Measurements from ENCODE around the gene DHRSX.
"Not testable (repeated sequence)": the region's sequence is repeated elsewhere in the genome, so short reads cannot be mapped to it uniquely, and the experiment has no call there.

The DHRSX gene

DNA sequence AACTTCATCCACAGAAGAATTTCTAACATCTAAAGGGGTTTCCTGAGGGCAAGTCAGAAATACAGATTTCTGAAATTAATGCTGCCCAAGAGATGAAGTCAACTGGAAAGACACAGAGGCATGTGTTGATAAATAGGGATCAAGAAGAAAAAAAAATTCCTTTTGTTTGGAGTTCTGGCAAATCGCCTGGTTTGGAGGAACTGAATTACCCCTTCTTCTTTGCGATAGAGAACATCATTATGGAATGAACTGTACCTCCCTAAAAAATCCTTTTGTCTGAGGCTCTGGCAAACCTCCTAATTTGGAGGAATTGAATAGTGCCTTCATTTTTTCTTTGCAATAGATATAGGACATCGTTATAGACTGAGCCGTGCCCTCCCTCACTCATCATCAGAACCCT is 200.9 kb downstream of the DHRSX start:
- no peak for DNase-seq

DNA sequence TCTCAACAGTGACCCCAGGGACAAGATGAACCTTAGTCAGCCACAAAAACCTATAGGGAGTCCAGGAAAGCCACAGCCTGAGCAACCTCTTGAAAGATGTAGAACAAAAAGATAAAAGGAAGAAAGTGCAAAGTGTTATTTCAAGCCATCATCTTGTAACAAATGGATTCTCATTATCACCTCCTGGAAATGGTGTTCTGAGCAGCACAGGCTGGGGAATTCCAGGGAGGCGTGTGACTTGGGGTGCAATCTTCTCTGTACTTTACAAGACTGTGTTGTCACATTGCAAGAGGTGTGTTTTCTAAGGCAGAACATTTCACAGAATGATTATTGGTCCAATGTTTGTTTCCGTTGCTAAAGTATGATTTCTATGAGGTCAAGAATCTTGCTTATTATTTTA is 214.0 kb downstream of the DHRSX start:
- DNase-seq, result no peak

DNA sequence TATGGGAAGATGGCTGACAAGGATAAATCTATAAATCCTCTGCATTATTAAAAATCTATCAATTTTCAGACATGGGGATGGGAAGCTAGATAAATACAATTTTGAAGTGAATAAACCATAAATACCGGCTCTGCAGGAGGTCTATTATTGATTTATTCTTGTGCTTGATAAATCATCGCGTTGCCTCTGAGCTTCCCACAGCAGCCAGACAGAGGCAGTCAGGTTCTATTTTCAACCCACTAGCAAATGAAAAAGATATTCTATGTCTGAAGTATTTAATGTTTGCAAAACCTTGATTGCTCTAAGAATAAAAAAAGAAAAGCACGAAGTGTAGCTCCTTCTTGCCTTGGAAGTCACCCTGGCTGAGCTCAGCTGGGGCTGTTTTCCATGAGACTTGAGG is 216.2 kb downstream of the DHRSX start:
- DNase-seq, result no peak

DNA sequence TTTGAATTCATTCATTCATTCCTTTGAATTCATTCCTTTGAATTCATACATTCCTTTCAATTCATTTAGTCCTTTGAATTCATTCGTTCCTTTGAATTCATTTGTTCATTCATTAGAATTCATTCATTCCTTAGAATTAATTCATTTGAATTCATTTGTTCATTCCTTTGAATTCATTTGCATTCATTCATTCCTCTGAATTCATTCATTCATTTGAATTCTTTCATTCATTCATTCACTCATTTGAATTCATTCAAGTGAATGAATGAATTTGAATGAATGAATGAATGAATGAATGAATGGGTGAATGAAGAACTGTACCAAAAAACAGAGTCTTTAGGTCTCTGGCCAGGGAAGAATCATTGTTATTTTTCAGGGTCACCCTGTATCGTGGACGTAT is 216.6 kb downstream of the DHRSX start:
- no peak for DNase-seq

DNA sequence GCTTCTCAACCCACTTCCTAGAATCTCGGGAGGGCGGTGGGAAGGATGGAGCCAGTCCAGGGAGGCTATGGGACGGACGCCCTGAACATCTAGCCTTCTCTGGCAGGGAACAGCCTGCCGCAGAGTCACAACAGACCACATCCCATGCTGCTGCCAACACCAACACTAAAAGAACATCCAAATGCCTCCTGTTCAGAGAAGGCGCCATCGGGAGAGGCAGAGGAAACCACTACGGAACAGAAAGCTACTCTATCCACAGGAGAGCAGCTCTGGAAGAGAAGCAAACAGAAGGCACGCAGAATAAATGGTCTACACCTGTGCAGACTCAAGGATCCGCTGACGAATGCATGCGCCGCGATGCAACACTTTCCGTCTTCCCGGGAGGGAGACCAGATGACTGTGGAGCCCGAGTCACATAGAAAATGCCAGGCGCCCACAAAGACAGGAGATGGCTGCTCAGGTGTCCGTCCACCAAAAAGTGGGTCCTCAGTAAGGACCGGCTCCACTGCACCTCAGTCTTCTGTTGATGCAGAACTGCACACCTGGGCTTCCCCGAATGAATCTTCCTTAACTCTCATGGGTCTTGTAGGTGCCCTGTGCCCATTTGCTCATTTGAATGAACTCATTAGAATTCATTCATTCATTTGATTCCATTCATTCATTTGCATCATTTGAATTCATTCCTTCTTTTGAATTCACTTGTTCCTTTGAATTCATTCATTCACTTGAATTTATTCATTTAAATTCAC is 217.5 kb downstream of the DHRSX start:
- no peak for DNase-seq

DNA sequence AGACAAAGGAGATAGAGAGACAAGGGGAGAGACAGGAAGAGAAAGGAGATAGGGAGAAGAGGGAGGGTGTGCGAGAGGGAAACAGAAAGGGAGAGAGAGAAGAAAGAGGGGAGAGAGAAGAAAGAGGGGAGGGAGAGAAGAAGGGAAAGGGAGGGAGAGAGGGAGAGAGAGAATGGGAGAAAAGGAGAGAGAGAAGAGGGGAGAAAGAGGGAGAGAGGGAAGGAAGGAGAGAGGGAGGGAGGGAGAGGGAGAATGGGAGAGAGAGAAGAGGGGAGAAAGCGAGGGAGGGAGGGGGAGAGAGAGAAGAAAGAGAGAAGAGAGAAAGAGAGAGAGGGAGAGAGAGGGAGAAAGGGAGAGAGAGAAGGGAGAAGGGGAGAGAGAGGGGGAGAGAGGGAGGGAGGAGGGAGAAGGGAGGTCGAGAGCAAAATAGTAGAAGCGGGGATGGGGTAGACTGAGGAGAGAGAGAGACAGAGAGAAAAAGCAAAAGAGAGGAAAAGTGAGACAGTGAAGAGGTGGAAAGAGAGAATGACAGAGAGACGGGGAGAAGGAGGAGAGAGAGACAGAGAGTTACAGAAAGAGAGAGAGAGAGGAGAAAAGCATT is 218.2 kb downstream of the DHRSX start:
- DNase-seq, result no peak

DNA sequence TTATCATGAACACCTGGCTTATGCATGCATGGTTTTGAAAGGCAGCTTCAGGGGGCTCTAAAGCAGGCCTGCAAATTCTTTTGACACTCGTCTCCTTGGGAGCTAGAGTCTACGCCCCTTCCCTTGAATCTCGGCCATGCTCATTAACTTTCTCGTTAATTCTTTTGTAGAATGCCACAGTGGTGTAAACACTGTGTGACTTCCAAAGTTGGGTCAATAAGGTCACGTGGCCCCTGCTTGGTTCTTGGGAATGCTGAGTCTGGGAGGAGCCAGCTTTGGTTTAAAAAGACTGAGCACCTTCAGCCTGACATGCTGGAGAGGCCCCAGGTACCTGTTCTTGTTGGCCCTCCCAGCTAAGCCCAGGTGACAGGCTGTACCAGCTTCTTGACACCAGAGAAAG is 228.4 kb downstream of the DHRSX start:
- no peak for DNase-seq

DNA sequence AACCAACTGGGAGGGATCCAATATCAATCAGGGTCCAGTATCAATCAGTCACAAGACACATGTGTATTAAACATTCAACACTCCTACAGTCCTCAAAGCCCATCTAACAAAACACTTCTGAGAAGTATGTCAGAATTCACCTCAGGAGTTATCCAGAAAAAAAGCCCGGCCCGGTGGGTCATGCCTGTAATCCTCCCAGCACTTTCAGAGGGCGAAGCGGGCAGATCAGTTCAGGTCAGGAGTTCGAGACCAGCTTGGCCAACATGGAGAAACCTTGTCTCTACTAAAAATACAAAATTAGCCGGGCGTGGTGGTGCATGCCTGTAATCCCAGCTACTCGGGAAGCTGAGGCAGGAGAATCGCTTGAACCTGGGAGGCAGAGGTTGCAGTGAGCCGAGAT is 229.2 kb downstream of the DHRSX start:
- not testable (repeated sequence) for DNase-seq

DNA sequence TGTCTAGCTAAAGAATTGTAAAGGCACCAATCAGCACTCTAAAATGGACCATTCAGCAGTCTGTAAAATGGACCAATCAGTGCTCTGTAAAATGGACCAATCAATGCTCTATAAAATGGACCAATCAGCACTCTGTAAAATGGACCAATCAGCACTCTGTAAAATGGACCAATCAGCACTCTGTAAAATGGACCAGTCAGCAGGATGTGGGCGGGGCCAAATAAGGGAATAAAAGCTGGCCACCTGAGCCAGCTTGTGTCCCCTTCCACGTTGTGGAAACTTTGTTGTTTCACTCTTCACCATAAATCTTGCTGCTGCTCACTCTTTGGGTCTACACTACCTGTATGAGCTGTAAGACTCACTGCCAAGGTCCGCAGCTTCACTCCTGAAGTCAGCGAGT is 230.0 kb downstream of the DHRSX start:
- not testable (repeated sequence) for DNase-seq

DNA sequence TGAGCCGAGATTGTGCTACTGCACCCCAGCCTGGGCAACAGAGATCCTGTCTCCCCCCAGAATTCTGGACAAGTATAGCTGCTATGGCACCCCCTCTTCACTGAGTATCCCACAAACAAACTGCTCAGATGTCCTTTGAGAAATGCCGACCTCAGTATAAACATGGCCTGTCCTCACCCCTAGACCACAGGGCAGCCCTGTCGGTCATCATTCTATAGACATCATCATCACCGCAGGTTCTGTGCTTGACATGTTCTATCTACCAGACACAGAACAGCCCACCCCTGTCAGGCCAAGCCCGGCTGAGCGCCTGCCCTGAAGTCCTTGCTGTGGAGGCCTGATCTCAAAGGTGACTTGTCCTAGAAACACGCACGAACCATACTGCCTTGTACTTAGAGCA is 232.9 kb downstream of the DHRSX start:
- no peak for DNase-seq

DNA sequence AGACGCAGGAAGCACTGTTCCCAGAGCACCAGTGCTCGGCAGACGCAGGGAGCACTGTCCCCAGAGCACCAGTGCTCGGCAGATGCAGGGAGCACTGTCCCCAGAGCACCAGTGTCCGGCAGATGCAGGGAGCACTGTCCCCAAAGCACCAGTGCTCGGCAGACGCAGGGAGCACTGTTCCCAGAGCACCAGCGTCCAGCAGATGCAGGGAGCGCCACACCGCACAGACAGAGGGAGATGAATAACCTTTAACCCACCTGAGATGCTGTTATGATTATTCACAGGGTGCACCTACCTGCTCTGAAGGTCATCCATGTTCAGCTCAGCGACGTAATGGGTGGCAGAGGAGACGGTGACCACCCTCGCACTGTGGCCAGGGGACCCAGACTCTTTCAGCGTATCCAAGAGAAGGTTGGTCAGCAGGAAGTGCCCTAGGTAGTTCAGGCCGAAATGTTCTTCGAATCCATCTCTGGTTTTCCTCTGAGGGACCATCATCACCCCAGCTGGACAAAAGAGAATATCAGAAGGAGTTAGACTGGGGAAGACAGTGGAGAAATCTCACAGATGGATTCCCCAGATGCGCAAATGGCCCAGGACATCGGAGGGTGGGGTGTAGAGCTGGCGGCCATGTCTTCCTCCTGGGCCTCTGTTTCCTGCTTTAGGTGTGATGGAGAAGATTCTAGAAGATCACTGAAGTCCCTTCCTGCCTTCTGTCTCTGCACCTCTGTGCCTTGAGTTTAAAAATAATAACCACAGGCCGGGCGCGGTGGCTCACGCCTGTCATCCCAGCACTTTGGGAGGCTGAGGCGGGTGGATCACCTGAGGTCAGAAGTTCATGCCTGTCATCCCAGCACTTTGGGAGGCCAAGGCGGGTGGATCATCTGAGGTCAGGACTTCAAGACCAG is 234.1 kb downstream of the DHRSX start:
- DNase-seq, result no peak

DNA sequence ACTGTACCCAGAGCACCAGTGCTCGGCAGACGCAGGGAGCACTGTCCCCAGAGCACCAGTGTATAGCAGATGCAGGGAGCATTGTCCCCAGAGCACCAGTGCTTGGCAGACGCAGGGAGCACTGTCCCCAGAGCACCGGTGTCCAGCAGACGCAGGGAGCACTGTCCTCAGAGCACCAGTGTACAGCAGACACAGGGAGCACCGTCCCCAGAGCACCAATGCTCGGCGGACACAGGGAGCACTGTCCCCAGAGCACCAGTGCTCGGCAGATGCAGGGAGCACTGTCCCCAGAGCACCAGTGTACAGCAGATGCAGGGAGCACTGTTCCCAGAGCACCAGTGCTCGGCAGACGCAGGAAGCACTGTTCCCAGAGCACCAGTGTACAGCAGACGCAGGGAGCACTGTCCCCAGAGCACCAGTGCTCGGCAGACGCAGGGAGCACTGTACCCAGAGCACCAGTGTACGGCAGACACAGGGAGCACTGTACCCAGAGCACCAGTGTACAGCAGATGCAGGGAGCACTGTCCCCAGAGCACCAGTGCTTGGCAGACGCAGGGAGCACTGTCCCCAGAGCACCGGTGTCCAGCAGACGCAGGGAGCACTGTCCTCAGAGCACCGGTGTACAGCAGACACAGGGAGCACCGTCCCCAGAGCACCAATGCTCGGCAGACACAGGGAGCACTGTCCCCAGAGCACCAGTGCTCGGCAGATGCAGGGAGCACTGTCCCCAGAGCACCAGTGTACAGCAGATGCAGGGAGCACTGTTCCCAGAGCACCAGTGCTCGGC is 234.9 kb downstream of the DHRSX start:
- not testable (repeated sequence) for DNase-seq

DNA sequence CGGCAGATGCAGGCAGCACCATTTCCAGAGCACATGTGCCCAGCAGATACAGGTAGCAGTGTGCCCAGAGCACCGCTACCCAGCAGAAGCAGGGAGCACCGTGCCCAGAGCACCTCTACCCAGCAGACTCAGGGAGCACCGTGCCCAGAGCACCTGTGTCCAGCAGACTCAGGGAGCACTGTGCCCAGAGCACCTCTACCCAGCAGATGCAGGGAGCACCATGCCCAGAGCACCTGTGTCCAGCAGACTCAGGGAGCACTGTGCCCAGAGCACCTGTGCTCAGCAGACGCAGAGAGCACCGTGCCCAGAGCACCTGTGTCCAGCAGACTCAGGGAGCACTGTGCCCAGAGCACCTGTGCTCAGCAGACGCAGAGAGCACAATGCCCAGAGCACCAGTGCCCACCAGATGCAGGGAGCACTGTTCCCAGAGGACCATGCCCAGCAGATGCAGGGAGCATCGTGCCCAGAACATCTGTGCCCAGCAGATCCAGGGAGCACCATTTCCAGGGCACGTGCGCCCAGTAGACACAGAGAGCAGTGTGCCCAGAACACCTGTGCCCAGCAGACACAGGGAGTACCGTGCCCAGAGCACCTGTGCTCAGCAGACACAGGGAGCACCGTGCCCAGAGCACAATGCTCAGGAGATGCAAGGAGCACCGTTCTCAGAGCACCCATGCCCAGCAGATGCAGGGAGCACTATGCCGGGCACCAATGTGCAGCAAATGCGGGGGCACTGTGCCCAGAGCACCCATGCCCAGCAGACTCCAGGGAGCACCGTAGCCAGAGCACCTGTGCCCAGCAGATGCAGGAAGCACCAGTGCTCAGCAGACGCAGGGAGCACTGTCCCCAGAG is 236.4 kb downstream of the DHRSX start:
- no peak for DNase-seq

DNA sequence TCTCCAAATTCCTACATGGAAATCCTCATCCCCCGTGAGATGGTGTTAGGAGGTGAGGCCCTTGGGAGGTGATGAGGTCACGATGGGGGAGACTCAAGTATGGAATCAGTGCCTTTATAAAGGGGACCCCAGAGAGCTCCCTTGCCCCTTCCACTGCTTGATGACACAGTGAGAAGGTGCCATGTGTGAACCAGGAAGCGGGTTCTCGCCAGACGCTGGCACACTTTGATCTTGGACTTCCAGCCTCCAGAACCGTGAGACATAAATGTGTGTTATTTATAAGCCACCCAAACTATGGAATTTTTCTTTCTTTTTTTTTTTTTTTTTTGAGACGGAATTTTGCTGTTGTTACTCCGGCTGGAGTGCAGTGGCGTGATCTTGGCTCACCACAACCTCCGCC is 237.6 kb downstream of the DHRSX start:
- no peak for DNase-seq

DNA sequence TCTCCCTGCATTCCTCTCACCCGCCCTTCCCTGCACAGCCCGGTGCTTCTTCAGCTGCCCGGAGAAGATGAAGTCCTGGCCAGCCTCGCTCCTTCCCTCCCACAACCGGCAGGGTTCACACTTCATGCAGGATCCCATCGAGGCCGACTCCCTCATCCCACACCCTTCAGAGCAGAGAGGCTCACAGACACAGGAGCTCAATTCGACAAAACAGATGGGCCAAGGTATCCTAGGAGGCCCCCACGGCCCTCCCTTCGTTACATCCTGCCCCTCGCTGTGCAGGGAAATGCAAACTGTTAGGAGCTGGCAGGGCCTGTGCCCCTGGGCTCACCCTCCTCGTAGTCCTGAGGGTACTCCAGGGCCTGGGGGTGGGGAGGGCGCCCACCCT is 238.1 kb downstream of the DHRSX start:
- no peak for DNase-seq

DNA sequence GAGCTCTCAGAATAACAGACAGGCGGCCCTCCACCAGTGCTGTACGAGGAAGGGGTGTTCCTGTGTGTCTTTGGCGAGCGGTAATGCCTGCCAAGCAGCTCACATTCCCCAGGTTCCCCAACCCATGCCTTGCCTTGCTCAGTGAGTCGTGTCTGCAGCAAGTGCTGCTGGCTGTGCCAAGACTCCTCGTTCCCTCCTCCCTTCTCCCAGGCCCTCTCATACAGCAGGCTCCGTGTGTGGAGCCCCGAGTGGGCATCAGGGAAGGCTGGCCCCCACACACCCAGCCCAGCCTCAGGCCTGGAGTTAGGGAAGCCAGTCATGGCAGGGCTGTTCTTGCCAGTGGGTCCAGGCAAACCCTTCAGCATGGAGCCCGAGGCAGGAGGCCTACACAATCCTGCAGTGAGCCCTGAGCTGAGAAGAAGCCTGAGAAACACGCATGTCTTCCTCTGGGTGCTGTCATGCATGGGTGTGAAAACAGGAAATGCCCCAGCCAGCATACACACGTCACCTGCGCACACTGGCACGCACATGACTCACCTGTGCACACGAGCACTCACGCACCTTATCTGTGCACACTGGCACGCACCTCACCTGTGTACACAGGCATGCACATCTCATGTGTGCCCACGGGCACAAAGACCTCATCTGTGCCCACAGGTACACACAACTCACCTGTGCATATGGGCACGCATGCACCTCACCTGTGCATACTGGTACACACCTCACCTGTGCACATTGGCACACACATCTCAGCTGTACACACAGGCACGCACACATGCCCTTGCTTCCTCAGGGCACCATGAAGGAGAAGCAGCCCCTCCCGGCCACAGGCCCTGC is 238.7 kb downstream of the DHRSX start:
- DNase-seq, result no peak

DNA sequence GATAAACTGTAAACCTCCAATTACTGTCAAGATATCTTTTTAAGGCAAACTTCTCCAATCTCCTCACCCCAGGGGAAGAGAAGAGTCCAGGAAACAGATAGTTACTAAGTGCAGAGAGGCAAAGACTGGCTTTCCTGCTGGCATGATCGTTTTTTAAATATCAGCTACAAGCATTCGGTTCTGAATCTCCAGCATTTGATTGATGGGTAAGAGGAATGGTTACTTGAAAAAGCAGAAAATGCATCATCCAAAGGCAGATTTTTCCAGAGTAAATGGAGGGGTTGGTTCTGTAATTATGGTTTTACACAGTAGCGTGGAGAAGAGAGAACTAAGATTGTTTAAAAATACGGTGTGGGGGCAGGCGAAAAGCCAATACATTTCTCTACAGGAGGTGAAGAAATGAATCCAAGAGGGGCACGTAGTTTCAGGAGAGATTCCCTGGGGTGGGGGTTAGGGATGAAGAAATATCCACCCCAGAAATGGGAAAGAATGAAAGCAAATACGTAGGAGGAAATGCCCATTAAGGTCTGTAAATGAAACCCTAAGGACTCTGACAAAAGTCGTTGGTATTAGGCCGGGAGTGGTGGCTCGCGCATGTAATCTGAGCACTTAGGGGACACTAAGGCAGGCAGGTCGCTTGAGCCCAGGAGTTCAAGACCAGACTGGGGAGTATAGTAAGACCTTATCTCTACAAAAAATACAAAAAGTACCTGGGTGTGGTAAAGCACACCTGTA is 248.3 kb downstream of the DHRSX start:
- no peak for DNase-seq

DNA sequence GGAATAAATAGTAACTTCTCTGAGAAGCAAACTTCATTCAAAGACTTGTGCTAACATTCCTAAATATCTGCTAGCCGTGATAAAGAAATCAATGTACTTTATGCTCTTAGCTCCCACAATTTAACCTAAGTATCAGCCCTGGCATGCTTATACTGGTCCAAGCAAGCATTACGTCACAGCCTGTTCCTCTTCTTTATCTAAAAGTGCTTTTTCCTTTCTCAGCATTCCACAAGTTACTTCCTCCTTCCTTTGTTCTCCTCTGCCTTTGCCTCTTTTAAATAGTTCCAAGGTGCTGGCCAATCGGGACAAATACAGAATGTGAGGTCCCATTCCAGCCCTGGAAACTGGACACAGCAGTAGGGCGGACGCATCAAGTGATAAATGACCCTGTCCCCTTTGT is 249.6 kb downstream of the DHRSX start:
- no peak for DNase-seq

DNA sequence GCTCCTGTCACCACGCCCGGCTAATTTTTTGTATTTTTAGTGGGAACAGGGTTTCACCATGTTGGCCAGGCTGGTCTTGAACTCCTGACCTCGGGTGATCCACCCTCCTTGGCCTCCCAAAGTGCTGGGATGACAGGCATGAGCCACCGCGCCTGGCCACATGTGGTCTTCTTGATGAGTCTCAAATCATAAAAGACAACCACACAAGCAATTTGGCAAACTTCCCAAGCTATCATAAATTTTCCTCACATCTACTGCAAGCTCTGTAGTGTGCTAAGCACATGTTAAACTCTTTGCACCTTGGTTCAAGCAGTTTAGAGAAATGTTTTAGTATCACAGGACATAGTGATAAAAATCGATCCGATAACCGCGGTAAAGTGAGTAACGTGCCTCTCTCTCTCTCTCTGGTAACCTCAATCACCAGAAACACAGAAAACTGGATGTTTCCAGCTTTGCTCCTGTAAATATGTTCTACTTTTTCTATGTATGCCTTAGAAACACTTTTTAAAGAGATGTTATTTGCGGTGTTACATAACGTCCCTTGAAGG is 256.8 kb downstream of the DHRSX start:
- no peak for DNase-seq

DNA sequence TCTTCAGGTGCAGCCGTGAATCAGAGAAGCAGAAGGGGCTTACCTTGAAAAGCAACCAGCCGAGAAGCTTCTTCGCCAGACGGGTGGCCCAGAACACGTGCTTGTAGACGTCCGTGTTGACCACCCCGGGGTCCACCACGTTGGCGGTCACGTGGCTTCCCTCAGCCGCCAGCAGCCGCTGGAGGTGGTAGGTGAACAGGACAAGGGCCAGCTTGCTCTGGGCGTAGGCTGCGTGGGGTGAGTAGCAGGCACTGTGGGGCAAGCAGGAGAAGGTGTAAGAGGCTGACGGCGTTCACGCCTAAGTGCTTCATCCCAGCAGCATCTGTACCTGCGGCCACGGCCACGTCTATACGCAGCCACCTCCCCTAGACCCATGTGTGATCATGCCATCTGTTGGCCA is 257.8 kb downstream of the DHRSX start:
- DNase-seq, result no peak
